GM19099 (cell line): ENCODE data around the gene RPS14.

Experiments
- POLR2A ChIP-seq: IDR thresholded peaks from 3 replicates; pipeline ENCODE4 v1.6.1; 2011; ENCODE audit warnings: low read depth; ENCODE audit not compliant: insufficient read length; ENCODE audit errors: extremely low read depth

The RPS14 gene

GRCh38 chr5:150394912-150395687, 54.4 kb downstream of the RPS14 start:
- no peak for TF ChIP-seq POLR2A

DNA sequence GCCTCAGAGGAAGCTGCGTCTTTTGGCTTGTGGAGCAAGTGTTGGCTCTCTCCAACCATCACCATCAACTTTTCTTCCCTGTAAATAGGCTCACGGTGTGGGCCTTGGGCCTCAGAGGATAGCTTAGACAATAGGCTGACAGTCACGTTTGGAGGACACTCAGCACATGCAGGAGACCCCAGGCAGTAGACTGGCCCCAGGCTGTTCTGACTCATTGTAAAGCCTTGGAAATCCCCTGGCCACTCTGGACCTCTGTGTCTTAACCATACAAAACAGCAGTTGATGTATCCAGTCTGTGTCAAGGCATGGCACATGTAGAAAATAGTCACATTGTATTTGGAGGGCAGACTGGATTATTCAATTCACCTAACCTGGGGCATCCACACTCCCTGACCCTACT, 55.4 kb downstream of the RPS14 start:
- TF ChIP-seq POLR2A: no peak

DNA sequence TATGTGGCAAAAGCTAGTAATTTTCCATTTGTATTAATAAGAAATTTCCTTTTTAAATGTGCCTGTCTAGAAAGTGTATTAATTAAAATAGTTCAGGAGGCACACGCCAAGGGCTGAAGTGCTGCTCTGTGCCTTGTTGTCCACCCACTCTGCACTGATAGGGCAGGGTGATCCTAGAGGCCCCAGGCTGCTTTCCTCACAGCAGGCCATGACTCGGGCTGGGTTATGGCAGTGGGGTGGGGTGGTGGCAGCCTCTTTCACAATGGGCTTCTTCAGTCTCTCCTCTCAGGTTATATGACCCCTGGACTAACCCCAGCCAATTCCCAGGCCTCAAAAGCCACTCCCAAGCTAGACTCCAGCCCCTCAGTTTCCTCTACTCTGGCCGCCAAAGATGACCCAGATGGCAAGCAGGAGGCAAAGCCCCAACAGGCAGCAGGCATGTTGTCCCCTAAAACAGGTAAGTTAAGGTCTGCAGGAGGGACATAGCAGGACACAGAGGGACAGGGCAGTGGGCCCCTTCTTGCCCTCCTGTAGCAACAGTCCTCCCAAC, 56.4 kb downstream of the RPS14 start:
- TF ChIP-seq POLR2A: no peak

GRCh38 chr5:150392680-150393079, 56.9 kb downstream of the RPS14 start:
- no peak for TF ChIP-seq POLR2A
